Nucleus accumbens (tissue), 56 donors: ENCODE results near the gene FOXK1.
A peak's percentile ranks its signal among the peaks of the same experiment; 100 is the strongest.

Experiments used
- DNase-seq, 56 donors: peaks; one replicate each; lab custom pipeline; 2025; lab: John Stamatoyannopoulos, UW

Gene FOXK1

DNA sequence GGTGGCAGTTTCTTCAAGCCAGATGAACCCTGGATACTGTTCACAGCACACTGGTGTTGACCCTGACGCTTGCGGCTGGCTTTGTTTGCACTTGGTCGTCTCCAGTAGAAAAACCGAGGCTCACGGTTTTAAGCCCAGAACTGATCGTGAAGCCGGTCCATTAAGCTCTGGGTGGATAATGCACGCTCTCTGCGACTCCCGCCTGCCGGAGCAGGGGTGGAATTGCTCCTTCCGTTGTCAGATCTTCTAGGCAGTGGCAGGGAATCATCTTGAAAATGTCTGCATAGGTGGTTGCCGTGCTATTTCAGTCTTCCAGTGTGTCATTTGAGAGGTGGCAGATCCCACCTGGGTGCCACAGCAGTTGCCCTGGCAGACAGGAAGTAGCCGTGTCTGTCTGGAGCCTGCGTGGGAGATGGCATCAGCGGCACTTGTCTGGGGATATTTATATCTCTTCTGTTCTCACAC is 57.5 kb downstream of the FOXK1 start:
- peak in 42 of 56 donors; percentile 16 to 61 (median 40) for DNase-seq

DNA sequence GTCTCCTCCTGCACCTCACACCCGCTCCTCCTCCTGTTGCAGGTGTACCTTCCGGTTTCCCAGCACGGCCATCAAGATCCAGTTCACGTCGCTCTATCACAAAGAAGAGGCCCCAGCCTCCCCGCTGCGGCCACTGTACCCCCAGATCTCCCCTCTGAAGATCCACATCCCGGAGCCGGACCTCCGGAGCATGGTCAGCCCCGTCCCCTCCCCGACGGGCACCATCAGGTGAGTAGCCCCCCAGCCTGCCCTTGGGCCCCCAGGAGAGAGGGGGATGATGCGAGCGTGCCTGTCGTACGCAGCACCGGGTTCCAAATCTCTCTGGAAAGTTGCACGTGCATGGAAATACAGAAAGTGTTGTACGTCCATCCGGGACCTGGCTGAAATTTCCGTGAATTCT is 58.7 kb downstream of the FOXK1 start:
- no peak for DNase-seq

DNA sequence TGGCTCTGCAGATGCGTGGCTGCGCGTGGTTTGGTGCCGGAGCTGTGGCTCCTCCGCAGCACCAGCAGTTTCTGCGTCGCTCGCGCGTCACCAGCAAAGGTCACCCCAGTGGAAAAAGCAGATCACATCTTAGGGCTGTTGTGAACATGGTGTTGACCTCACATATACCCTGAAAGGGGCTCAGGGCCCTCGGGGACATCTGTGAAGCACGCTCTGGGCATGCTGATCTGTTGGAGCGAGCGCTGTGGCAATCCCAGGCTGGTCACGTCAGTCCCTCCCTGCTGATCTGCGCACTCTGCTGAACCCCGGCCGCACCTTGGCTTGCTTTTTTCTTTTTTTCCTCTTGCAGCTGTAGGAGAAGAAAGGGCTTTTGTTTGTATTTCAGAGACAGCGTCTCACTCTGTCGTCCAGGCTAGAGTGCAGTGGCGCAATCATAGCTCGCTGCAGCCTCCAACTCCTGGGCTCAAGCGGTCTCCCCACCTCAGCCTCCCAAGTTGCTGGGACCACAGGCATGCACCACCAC is 60.0 kb downstream of the FOXK1 start:
- DNase-seq: peak in 34 of 56 donors; percentile 9 to 77 (median 44)

DNA sequence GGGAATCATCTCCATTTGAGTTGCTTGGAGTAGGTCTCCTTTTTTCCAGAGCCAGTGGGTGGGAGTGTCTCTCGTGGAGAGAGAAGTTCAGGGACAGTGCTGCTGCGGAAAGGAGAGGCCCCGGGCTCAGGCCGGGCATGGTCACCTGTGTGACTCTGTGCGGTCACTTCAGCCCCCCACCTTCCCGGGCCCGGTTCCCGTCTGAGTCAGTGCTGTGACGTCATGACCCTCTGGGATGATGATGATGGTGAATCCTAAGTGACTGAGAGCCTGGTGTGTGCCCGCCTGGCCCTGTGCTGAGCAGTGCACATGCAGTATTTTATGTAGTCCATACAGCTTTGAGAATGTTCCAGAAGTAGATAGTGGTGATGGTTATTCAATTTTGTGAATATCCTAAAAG is 60.8 kb downstream of the FOXK1 start:
- no peak for DNase-seq

DNA sequence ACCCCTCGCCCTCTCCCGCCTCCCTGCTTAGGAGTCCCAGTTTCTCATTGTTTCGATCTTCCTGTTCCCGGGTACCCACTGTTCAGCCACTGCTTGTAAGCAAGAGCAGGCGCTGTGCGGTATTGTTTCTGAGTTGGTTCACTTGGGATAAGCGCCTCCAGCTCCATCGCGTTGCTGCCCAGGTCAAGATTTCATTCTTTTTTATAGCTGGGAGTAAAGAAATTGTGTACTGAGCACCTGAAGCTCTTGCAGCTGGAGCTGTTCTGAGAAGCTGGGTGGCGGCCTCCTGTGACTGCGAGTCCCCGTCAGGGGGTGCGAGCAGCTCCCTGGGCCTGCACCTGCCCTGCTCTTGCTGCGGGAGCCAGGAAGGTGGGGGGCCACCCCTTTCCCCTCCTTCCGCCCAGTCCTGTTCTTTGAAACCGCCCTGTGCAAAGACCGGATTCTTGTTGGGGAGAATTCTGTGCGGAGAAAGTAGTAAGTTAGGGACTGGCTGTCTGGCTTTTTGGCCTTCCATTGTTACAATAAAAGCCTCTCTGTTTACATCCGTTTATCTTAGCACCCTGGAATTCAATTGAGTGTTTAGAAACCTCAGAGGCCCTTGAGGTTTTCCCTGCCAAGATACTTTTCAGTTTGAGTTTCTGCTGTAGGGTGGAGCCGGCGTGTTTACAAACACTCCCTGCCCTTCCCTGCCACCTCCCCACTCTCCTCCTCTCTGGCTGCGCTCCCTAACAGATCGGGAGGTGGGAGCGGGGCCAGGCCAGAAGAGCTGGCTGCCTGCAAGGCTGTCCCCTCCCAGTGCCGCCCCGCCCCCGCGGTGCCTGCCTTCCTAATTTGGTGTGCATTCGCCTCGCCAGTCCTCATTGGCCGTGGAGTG is 62.5 kb downstream of the FOXK1 start:
- peak in 55 of 56 donors; percentile 47 to 98 (median 88) for DNase-seq

DNA sequence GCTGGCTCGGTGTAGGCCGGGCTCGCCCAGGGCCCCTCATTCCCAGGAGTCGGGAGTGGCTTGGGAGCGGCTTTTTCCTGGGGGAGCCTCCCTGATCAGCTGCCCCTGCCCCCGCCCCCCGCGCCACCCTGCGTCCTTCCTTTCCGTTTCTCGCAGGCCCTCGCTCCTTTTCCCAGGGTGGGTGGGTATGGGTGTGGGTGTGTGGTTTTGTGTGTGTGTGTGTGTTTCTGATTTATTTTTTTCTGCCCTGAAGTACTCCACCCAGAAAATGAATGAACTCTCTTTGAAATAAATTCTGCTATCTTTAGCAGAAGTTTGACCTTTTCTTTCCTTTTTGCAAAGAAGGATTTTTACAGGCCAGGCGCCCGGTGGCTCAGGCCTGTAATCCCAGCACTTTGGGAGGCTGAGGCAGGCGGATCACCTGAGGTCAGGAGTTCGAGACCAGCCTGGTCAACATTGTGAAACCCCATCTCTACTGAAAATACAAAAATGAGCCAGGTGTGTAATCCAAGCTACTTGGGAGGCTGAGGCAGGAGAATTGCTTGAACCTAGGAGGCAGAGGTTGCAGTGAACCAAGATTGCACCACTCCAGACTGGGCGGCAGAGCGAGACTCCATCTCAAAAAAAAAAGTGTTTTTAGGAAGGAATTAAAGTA is 63.3 kb downstream of the FOXK1 start:
- no peak for DNase-seq

DNA sequence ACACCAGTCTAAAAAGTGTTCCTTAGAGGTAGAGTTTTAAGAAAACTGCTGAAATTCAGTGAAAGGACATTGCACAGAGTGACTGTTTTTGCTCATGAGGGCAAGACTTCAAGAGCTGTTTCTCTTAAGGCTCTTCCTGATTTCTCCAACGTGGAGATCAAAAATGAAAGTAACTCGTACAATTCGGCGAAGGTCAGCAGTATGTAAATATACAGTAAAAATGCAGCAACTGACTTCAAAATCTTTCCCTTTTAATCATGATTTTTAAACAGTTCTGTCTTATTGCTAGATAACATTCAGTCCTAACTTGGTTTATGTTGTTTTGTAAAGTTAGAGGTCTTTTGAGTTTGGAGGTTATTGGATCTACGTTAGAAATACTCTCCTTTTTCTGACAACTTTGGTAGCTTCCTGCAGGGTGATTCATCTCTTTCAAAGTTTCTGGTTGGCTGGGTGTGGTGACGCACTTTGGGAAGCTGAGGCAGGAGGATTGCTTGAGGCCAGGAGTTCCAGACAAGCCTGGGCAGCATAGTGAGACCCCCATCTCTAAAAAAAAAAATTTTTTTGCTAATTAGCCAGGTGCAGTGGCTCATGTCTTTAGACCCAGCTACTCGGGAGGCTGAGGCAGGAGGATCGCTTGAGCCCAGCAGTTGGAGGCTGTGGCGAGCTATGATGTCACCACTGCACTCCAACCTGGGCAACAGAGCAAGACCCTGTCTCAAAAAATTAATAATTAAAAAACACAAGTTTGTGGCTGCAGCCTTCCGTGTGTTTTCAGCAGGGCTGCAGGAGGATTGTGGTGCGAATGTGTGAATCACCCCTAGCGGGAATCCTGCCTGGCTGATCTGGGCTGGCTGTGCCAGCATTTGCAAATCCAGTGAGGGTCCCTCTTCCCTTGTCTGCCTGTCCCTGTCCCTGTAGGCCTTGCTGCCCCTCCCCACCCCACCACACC is 64.2 kb downstream of the FOXK1 start:
- DNase-seq: no peak

DNA sequence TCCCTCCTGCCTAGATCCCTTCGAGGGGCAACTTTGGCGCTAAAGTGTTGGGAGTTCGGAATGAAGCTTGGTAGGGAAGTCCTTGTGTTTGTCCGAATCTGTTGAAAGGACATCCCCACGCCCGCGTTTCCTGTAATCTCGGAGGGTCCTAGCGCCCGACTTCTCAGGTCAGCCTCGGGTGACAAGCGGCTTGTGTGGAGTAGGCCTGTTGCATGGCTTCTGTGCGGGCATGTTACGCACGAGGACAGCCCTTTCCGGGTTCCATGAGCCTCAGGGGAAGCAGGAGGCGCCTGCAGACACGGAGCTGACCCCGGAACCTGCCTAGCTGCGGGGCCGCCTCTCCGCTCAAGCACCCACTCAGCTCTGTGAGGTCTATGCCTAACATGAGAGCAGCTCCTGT is 64.9 kb downstream of the FOXK1 start:
- no peak for DNase-seq

DNA sequence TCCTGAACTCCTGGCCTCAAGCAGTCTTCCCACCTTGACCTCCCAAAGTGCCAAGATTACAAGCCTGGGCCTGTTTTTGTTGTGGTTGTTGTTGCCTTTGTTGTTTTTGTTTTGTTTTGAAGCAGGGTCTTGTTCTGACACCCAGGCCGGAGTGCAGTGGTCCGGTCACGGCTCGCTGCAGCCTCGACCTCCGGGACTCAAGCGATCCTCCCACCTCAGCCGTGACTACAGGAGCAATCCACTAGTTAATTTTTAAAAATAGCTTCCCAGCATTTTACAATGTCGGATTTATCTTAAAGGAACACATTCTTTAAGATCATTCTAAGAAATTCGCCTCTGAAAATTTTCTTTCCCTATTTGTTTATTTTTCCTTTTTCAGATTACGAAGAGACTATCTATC is 65.7 kb downstream of the FOXK1 start:
- DNase-seq: no peak

DNA sequence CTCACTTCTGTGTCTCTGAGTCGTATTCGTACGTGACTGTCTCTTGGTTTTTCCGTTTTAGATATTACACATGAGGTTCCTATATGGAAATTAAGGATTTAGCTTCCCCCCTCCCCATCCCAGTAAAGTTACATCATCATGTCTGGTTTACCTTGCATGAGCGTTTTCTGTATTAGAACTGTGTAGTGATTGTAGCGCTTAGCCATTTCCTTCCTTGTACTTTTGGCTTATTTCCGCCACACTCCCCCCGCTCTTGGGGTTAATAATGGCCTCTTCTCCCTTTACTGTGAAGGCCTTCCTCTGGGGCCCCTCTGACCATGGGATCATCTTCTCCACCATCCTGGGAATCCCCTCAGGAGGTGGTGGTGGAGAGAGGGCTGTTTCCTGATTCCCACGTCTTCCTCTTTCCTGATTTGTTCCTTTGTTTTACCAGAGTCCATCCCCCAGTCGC is 66.2 kb downstream of the FOXK1 start:
- DNase-seq: no peak

DNA sequence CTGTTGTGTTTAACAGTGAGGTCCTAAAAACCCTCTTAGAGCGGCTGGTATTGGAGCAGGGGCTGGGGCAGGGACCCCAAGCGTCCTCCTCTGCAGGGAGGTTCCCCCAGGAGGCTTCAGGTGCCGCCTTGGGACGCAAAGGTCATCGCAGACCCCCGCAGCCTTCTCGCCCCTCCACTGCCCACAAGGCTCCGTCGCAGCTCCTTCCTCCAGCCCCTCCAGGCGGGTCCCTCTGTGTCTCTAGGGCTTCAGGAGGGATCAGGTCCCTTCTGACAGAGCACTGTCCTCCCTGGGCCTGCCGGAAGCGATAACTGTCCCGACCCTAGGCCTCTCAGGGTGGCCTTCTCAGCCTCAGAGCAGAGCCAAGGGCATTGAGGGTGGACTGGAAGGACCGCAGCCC is 67.3 kb downstream of the FOXK1 start:
- DNase-seq: no peak

DNA sequence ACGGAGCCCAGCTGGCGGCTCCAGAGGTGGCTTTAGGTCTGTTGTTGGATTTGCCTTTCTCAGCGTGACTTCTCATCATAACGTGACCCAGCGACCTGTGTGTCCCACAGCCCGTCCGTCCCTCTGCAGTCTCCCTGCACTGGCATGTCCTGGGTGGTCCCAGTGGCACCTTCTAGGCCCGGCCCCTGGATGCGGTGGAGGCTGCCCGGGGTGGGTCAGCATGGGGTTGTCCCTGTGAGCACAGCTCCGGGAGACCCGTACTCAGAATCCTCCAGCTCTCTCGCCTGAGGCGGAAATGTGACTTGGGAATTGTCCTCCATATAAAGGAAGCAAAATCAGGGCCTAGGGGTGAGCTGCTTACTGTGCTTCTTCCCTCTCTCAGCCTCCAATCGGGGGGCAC is 67.7 kb downstream of the FOXK1 start:
- DNase-seq: no peak

DNA sequence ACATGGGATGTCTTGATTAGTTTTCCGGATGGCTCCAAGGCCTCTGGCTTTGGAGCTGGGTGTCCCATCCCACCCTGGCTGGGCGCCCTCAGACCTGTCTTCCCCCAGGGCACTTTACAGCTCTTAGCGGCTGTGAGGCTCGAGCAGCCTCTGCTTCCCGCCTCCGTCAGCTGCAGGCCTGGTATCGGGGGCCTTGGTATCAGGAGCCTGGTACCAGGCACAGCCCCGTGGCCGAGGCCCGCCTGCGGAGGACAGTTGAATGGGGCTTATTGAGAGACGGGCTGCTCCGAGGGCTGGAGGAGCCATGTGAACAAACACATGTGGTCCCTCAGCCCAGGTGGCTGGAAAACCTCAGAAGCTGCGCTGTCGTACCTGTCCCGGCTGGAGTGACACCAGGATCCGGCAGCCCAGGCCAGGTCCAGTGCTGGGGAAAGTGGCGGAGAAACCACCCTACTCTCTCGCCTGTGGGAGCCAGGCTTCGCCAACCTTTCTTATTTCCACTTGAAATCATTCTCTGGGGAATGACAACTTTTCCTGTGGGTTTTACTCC is 69.4 kb downstream of the FOXK1 start:
- peak in 44 of 56 donors; percentile 4 to 78 (median 56) for DNase-seq

DNA sequence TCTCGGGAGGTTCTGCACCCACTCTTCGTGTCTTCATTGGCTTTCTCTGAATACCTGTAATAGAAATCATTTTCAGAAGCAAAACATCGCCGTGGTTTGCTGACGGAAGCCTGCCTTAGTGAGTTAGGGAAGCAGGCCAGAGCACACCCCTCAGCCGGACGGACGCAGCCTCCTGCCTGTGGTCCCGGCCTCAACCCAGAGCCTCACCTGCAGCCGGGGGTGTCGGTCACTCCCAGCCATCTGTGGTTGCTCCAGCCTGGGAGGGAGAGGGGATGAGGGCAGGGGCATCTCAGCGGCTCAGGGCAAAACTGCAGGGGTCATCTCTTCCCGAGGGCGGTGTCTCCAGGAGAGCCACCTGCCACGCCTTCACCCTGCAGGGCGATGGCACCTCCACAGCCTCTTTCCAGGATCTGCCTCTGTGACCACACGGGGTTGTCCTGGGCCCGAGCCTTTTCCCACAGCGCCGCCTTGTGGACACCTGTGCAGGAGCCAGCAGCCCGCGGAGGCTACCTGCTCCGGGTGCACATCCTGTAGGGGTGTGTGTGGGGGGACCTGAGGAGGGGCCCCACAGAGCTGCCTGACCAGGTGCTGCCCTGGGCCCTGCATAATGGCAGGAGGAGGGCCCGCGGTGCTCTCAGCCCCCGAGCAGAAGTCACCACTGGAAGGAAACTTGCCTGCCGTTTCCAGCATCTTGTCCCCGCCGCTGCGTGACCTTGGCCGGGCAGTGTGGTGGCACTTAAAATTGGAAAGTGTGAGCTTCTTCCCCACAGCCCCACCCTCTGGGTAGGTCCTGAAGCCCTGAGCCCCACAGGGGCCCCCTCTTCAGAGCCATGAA is 71.7 kb downstream of the FOXK1 start:
- DNase-seq: peak in 51 of 56 donors; percentile 13 to 84 (median 54)

DNA sequence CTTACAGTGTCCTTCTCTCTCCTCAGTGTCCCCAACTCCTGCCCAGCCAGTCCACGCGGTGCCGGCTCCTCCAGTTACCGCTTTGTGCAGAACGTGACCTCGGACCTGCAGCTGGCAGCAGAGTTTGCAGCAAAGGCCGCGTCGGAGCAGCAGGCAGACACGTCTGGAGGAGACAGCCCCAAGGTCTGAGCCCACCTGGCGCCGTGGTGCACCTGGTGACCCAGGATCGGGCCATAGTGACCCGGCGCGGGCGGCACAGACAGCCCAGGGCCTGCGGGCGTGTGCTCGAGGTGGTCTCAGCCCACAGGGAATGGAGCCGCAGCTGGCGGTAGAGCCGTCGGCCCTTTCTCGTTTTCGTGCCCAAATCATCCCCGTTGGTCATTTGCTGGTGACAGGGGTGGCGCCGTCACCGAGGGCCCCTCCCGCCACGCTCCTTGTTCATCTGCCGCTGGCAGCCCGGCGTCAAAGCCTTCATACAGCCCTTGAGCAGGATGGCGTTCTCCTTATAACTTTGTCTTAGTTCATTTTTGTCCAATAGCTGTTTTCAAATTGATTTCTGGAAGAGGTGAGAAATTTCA is 72.4 kb downstream of the FOXK1 start:
- DNase-seq: no peak

DNA sequence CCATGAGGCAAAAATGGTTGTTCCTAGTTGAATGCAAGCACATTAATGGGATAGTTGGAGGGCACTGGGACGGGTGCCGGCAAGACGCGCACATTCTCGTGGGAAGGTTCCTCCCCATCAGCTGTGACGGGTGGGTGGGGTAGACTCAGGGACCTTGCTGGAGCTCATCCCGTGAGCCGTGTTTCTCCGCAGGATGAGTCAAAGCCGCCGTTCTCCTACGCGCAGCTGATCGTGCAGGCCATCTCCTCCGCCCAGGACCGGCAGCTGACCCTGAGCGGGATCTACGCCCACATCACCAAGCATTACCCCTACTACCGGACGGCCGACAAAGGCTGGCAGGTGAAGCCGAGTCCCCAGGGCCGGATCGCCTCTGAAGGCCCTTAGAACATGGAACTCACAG is 73.0 kb downstream of the FOXK1 start:
- DNase-seq: no peak

DNA sequence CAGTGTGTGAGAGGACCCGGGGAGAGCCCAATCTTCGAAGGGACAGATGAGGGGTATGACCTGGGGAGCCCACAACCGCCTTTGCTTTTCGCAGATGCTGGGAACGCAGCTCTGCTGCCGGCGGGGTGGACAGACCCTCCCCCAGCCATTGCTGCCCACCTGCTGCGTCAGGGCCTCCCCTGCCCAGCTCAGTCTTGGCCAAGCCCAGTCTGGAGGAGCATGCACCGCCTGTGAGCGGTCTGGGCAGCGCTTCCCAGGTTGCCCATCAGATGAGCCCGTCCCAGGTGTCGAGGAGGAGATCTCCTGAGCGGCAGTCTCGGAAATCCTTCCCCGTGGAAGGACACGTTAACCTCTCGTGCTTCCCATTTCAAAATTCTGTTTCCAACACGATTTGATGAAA is 76.0 kb downstream of the FOXK1 start:
- DNase-seq: no peak

DNA sequence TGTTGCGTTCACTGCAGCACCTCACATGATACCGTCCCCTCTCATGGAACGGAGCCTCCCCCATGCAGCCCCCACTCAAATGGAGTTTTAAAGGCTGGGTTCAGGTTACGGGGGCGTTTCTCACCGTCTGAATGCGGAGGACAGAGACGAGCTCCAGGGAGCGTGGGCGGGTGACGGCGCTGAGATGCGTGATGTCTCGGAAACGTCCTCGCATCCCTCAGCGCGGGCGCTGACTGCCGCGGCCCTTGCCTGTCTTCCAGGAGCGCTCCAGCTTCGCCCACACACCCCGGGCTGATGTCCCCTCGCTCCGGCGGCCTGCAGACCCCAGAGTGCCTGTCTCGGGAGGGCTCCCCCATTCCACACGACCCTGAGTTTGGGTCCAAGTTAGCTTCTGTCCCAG is 76.7 kb downstream of the FOXK1 start:
- DNase-seq: peak in 6 of 56 donors; percentile 8 to 46 (median 22)

DNA sequence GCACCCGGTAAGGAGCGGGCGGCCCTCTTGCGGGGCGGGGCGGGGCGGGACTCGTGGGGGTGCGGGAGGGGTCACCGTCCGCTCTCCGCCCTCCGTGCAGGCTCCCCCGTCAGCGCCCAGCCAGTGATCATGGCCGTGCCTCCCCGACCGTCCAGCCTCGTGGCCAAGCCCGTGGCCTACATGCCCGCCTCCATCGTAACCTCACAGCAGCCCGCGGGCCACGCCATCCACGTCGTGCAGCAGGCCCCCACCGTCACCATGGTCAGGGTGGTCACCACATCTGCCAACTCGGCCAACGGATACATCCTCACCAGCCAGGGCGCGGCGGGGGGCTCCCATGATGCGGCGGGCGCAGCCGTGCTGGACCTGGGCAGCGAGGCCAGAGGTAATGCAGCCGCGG is 77.1 kb downstream of the FOXK1 start:
- no peak for DNase-seq
